Endometrial microvascular endothelial cells (primary cell): Measurements from ENCODE around the gene RNF133. TPM values are rescaled to one million over a fixed set of nuclear protein-coding genes. Genes with fewer than 3 reads are reported as not detected.

ENCODE experiments used
- in situ Hi-C: cut with HindIII; loops from 2 replicates; pipeline ENCODE4 v1.10.0; 2017; ENCODE audit warnings: low sequenced_read_pairs, low pct_unique_long_range_greater_than_20kb; ENCODE audit errors: inconsistent ontology term
- total RNA-seq: library from RNA; depleted of rRNA; stranded (reverse); fragments of >200 nt; gene quantifications from one replicate; pipeline ENCODE4 v1.2.3, GENCODE V29; 2015; ENCODE audit errors: inconsistent ontology term

RNF133 gene
- total RNA-seq, 1 donor from 2014 or later = 0.09 TPM

DNA sequence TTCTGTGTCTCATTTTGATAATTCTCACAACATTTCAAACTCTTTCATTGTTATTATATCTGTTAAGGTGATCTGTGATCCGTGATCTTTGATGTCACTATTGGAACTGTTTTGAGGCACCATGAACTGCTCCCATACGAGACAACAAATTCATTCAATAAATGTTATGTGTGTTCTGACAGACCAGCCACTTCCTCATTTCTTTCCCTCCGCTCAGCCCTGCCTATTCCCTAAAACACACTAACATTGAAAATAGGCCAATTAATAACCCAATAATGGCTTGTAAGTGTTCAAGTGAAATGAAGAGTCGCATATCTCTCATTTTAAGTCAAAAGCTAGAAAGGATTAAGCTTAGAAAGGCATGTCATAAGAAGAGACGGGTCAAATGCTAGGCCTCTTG lies 45.2 kb downstream of the RNF133 start:
- in situ Hi-C loops = no loop called here

DNA sequence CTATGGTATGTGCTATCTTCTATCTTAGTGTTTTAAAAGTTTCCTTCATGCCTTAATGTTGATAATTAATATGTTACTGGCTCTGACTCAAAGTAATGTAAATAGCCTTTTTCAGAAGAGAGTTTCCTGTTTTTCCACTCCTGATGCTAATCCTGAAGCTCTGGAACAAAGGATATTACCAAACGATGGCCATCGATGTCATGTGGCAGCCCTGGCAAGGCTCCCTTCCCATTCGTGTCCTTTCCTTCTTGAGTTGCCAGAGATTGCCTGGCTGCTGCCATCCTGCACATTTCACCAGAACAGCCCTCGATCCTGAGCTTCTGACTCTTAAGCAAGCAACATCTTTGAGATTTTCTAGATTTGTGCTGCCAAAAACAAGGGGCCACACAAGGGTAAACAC lies 46.0 kb downstream of the RNF133 start:
- in situ Hi-C loops = no loop called here

DNA sequence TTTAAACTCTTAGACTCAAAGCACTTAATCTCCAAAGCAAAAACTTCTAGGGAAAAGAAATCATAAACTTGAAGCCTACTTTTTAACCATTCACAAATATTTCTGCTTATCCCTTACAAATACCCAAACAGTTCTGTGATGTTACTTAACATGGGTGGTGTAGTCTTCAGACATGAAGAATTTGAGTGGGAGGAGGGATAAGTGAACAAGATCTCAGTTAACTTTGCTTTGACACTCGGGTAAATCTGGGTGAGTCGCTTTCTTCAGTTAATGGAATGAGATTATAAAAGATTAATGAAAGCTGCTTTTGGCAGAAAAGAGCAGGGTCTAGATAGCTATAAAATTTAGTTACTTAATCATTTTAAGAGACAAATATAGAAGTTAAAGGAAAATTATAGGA lies 47.5 kb downstream of the RNF133 start:
- in situ Hi-C loops = no loop called here

Other genes starting within 250 kb of the RNF133 start
- gene RNF148, start 3.8 kb upstream of the RNF133 start, total RNA-seq = 0.19 TPM
- gene CADPS2, start 187.3 kb upstream of the RNF133 start, total RNA-seq = 43.5 TPM